H9 (cell line): ENCODE data around the gene NUTF2. TPM values are rescaled to one million over a fixed set of nuclear protein-coding genes. Genes with fewer than 3 reads are reported as not detected.

ENCODE experiments used
- DNase-seq: peaks from one replicate; pipeline ENCODE4 v3.0.0-alpha.2; 2017
- H2AFZ ChIP-seq: one replicate; pipeline ENCODE4 v1.6.1; 2013; ENCODE audit warnings: mild to moderate bottlenecking, low read length, control low read depth, moderate library complexity
- H2AK5ac ChIP-seq: 2 replicates; pipeline ENCODE4 v1.6.1; 2013; ENCODE audit warnings: low read length, control low read depth, mixed read lengths; ENCODE audit not compliant: insufficient read length
- H2BK120ac ChIP-seq: one replicate; pipeline ENCODE4 v1.6.1; 2013; ENCODE audit warnings: low read depth, mild to moderate bottlenecking, low read length, control low read depth, inconsistent platforms; ENCODE audit not compliant: poor library complexity, severe bottlenecking
- H2BK12ac ChIP-seq: 2 replicates; pipeline ENCODE4 v1.6.1; 2013; ENCODE audit warnings: low read length, control low read depth, mixed read lengths, low read depth; ENCODE audit not compliant: insufficient read length
- H2BK15ac ChIP-seq: 2 replicates; pipeline ENCODE4 v1.6.1; 2013; ENCODE audit warnings: low read depth, low read length, control low read depth
- H2BK20ac ChIP-seq: one replicate; pipeline ENCODE4 v1.6.1; 2013; ENCODE audit warnings: low read depth, mild to moderate bottlenecking, low read length, control low read depth, inconsistent platforms; ENCODE audit not compliant: poor library complexity, severe bottlenecking
- H2BK5ac ChIP-seq: 2 replicates; pipeline ENCODE4 v1.6.1; 2013; ENCODE audit warnings: low read length, control low read depth, mixed read lengths; ENCODE audit not compliant: insufficient read length
- H3K14ac ChIP-seq: 2 replicates; pipeline ENCODE4 v1.6.1; 2013; ENCODE audit warnings: low read length, control low read depth; ENCODE audit not compliant: insufficient read depth
- H3K18ac ChIP-seq: 2 replicates; pipeline ENCODE4 v1.6.1; 2013; ENCODE audit warnings: low read depth, mild to moderate bottlenecking, mixed read lengths, low read length, control low read depth; ENCODE audit not compliant: insufficient read length
- H3K23ac ChIP-seq: 2 replicates; pipeline ENCODE4 v1.6.1; 2013; ENCODE audit warnings: low read length, control low read depth, mixed read lengths, low read depth; ENCODE audit not compliant: insufficient read length
- H3K23me2 ChIP-seq: 2 replicates; pipeline ENCODE4 v1.6.1; 2013; ENCODE audit warnings: low read depth, mild to moderate bottlenecking, mixed read lengths, low read length, control low read depth; ENCODE audit not compliant: insufficient read length, poor library complexity, severe bottlenecking
- H3K27ac ChIP-seq: 2 replicates; pipeline ENCODE4 v1.5.1; 2013; ENCODE audit warnings: low read length, control low read depth, mixed read lengths, low read depth; ENCODE audit not compliant: insufficient read length
- H3K27me3 ChIP-seq: 2 replicates; pipeline ENCODE4 v1.6.1; 2013; ENCODE audit warnings: low read length, control low read depth, inconsistent platforms; ENCODE audit not compliant: insufficient read depth
- H3K4ac ChIP-seq: 2 replicates; pipeline ENCODE4 v1.6.1; 2013; ENCODE audit warnings: low read depth, mild to moderate bottlenecking, control low read depth, inconsistent platforms, low read length, moderate library complexity
- H3K4me1 ChIP-seq: 2 replicates; pipeline ENCODE4 v1.6.1; 2013; ENCODE audit warnings: low read length, control low read depth, inconsistent platforms; ENCODE audit not compliant: insufficient read depth
- H3K4me2 ChIP-seq: 2 replicates; pipeline ENCODE4 v1.6.1; 2013; ENCODE audit warnings: low read length, control low read depth, mixed read lengths; ENCODE audit not compliant: insufficient read length, insufficient read depth
- H3K56ac ChIP-seq: 2 replicates; pipeline ENCODE4 v1.6.1; 2013; ENCODE audit warnings: low read depth, mild to moderate bottlenecking, mixed read lengths, low read length, control low read depth; ENCODE audit not compliant: insufficient read length
- H3K79me1 ChIP-seq: 2 replicates; pipeline ENCODE4 v1.6.1; 2013; ENCODE audit warnings: low read depth, mild to moderate bottlenecking, moderate library complexity, low read length, control low read depth, inconsistent platforms; ENCODE audit not compliant: insufficient read depth, poor library complexity, severe bottlenecking
- H3K79me2 ChIP-seq: 2 replicates; pipeline ENCODE4 v1.6.1; 2013; ENCODE audit warnings: low read length, control low read depth, inconsistent platforms; ENCODE audit not compliant: insufficient read depth
- H3K9ac ChIP-seq: 2 replicates; pipeline ENCODE4 v1.6.1; 2013; ENCODE audit warnings: low read length, control low read depth, mixed read lengths; ENCODE audit not compliant: insufficient read length; ENCODE audit errors: extremely low read depth
- H3K9me3 ChIP-seq: one replicate; pipeline ENCODE4 v1.6.1; 2013; ENCODE audit warnings: low read depth, low read length, inconsistent platforms; ENCODE audit not compliant: control insufficient read depth
- H3T11ph ChIP-seq: one replicate; pipeline ENCODE4 v1.6.1; 2013; ENCODE audit warnings: mild to moderate bottlenecking, low read length, control low read depth, inconsistent platforms
- H4K20me1 ChIP-seq: one replicate; pipeline ENCODE4 v1.6.1; 2013; ENCODE audit not compliant: control insufficient read depth, insufficient read length, insufficient read depth
- H4K5ac ChIP-seq: 2 replicates; pipeline ENCODE4 v1.6.1; 2013; ENCODE audit warnings: low read depth, mild to moderate bottlenecking, mixed read lengths, low read length, control low read depth; ENCODE audit not compliant: insufficient read length
- H4K8ac ChIP-seq: replicated peaks from 2 replicates; pipeline ENCODE4 v1.6.1; 2013; ENCODE audit warnings: low read length, control low read depth, mixed read lengths, low read depth; ENCODE audit not compliant: insufficient read length
- H4K91ac ChIP-seq: 2 replicates; pipeline ENCODE4 v1.6.1; 2013; ENCODE audit warnings: low read depth, mild to moderate bottlenecking, moderate library complexity, mixed read lengths, low read length, control low read depth; ENCODE audit not compliant: insufficient read length
- H3K27ac Mint-ChIP-seq, 3 experiments: 2 replicates in 2 of 3; 3 replicates in 1 of 3; pipeline ENCODE4 v1.8.0; 2020 to 2021; ENCODE audit warnings: mixed read lengths in 3 of 3, mild to moderate bottlenecking in 1 of 3, moderate library complexity in 1 of 3
- H3K27me3 Mint-ChIP-seq: 2 replicates; pipeline ENCODE4 v1.8.0; 2021; ENCODE audit warnings: low read depth, mild to moderate bottlenecking, moderate library complexity, mixed read lengths
- H3K36me3 Mint-ChIP-seq, 3 experiments: 2 replicates in 2 of 3; 3 replicates in 1 of 3; pipeline ENCODE4 v1.8.0; 2020 to 2021; ENCODE audit warnings: low read depth in 3 of 3, mixed read lengths in 3 of 3; ENCODE audit not compliant: insufficient read depth in 1 of 3
- H3K4me1 Mint-ChIP-seq, 2 experiments: 2 replicates each; pipeline ENCODE4 v1.8.0; 2020; ENCODE audit warnings: mixed read lengths in 2 of 2
- H3K4me3 Mint-ChIP-seq, 2 experiments: 2 replicates in 1 of 2; 3 replicates in 1 of 2; pipeline ENCODE4 v1.8.0; 2020 to 2021; ENCODE audit warnings: mild to moderate bottlenecking in 2 of 2, mixed read lengths in 2 of 2, moderate library complexity in 1 of 2
- H3K9me3 Mint-ChIP-seq, 2 experiments: 2 replicates in 1 of 2; 3 replicates in 1 of 2; pipeline ENCODE4 v1.8.0; 2020; ENCODE audit warnings: mild to moderate bottlenecking in 2 of 2, mixed read lengths in 2 of 2, moderate library complexity in 1 of 2
- WGBS: extraction: QIAGEN DNeasy Blood & Tissue Kit; methylation state at CpG from one replicate; pipeline ENCODE4 v1.1.7; 2013; ENCODE audit warnings: missing lambda C conversion rate, low lambda C conversion rate, mixed read lengths; ENCODE audit not compliant: insufficient read length; ENCODE audit errors: extremely low coverage; 5-methylcytosine and 5-hydroxymethylcytosine counted together
- total RNA-seq: library from RNA; stranded (reverse); gene quantifications from 2 replicates; pipeline ENCODE4 v1.2.1, GENCODE V29; 2021
- TF ChIP-seq, protein P1 (sequence below): fragments of 200-600 bp; sonication (generic); conservative IDR thresholded peaks from 3 replicates; pipeline ENCODE4 v1.8.0; 2021; ENCODE audit warnings: antibody characterized with exemption, mild to moderate bottlenecking

Gene NUTF2
- total RNA-seq, 1 experiment from 2014 or later: 198 TPM

DNA sequence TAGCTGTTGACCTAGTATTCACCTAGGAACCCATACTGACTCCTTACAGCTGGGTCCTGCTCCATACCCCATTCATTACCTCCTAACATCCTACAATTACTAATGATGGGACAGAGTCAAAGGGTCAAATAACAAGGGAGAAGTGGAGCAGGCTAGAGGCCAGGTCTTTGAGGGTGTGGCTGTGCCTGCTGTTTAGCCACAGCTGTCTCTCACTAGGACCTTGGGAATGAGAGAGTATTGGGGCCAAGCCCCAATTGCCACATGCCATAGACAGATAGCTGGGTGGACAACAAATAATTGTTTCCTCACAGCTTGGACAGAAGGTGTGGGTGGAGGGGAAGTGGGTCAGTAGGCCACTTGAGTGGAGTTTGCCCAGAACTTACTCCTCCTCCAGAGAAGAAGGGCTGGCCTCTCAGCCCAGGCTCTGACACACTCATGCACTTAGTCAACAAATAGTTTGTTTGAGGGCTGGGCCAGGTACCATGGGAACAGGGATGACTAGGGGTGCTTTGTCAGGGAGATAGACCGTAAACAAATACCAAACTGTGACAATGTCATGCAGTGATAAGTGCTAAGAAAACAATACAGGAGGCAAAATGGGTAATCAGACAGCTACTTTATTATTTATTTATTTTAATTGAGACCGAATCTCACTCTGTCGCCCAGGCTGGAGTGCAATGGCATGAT lies 11.0 kb downstream of the NUTF2 start:
- Histone ChIP-seq H3K27me3 (no peaks in the 10 kb centered on the region), H3K27ac (no peak overlapping the region), H3K18ac (peak overlapping the region; percentile 43), H3K79me1 (peaks cover 5% of the 10 kb centered on the region), H4K5ac (no peak overlapping the region), H2BK20ac (no peak overlapping the region), H3K4me2 (no peak overlapping the region), H3T11ph (no peak overlapping the region), H4K8ac (no peak overlapping the region), H2BK5ac (no peak overlapping the region), H3K9ac (no peak overlapping the region), H3K23ac (no peak overlapping the region), H3K56ac (no peak overlapping the region), H2AFZ (no peak overlapping the region), H3K4me1 (peaks cover 6% of the 10 kb centered on the region; the same call in 1 of the 2 replicates), H2AK5ac (no peak overlapping the region), H2BK15ac (no peak overlapping the region), H4K91ac (peak overlapping the region; percentile 30), H3K79me2 (peaks cover 49% of the 10 kb centered on the region; the same call in 1 of the 2 replicates), H3K9me3 (no peaks in the 10 kb centered on the region), H4K20me1 (no peaks in the 10 kb centered on the region), H3K4ac (peak overlapping the region; percentile 5; the same call in 1 of the 2 replicates), H2BK120ac (no peak overlapping the region), H2BK12ac (no peak overlapping the region), H3K14ac (peak overlapping the region; percentile 77; the same call in 1 of the 2 replicates), H3K23me2 (no peaks in the 10 kb centered on the region)
- Mint-ChIP-seq H3K36me3 (peaks cover 18 to 29% (median 23%) of the 10 kb centered on the region in 3 experiments), H3K27me3 (no peaks in the 10 kb centered on the region), H3K27ac (peak overlapping the region; percentile 88 to 95 (median 95); a peak in 6 of 7 replicates), H3K4me1 (peaks cover 45 to 56% of the 10 kb centered on the region in 2 experiments), H3K9me3 (no peaks in the 10 kb centered on the region), H3K4me3 (peak overlapping the region in 1 of 2 experiments; percentile 2; a peak in 2 of 5 replicates)
- TF ChIP-seq, protein P1, sequence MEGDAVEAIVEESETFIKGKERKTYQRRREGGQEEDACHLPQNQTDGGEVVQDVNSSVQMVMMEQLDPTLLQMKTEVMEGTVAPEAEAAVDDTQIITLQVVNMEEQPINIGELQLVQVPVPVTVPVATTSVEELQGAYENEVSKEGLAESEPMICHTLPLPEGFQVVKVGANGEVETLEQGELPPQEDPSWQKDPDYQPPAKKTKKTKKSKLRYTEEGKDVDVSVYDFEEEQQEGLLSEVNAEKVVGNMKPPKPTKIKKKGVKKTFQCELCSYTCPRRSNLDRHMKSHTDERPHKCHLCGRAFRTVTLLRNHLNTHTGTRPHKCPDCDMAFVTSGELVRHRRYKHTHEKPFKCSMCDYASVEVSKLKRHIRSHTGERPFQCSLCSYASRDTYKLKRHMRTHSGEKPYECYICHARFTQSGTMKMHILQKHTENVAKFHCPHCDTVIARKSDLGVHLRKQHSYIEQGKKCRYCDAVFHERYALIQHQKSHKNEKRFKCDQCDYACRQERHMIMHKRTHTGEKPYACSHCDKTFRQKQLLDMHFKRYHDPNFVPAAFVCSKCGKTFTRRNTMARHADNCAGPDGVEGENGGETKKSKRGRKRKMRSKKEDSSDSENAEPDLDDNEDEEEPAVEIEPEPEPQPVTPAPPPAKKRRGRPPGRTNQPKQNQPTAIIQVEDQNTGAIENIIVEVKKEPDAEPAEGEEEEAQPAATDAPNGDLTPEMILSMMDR: no peak
- no CpG with 5 or more reads among the region's 3 CpGs for WGBS
- peak; percentile 78 for DNase-seq
